Neuronal stem cell (in vitro differentiated cells): ENCODE data around the gene PDF.
A peak's percentile ranks its signal among the peaks of the same experiment; 100 is the strongest.
"Not testable (repeated sequence)": the region's sequence is repeated elsewhere in the genome, so short reads cannot be mapped to it uniquely, and the experiment has no call there.

Experiments used
- DNase-seq: peaks from one replicate; pipeline ENCODE4 v3.0.0-alpha.2; 2013; ENCODE audit warnings: low spot score
- H2AFZ ChIP-seq: one replicate; pipeline ENCODE4 v1.6.1; 2013; ENCODE audit warnings: mild to moderate bottlenecking, low read length, inconsistent platforms
- H2AK5ac ChIP-seq: 2 replicates; pipeline ENCODE4 v1.6.1; 2013; ENCODE audit warnings: low read depth, mild to moderate bottlenecking, inconsistent platforms, low read length, moderate library complexity, mixed read lengths
- H2BK120ac ChIP-seq: 2 replicates; pipeline ENCODE4 v1.6.1; 2013; ENCODE audit warnings: low read depth, mild to moderate bottlenecking, inconsistent platforms, low read length, moderate library complexity, mixed read lengths
- H2BK12ac ChIP-seq: one replicate; pipeline ENCODE4 v1.6.1; 2013; ENCODE audit warnings: low read length, inconsistent platforms
- H2BK15ac ChIP-seq: 2 replicates; pipeline ENCODE4 v1.6.1; 2013; ENCODE audit warnings: mild to moderate bottlenecking, low read length, inconsistent platforms, mixed read lengths
- H2BK5ac ChIP-seq: one replicate; pipeline ENCODE4 v1.6.1; 2013; ENCODE audit warnings: inconsistent platforms, mild to moderate bottlenecking, low read length, moderate library complexity
- H3K14ac ChIP-seq: one replicate; pipeline ENCODE4 v1.6.1; 2013; ENCODE audit warnings: low read length, inconsistent platforms
- H3K18ac ChIP-seq: 2 replicates; pipeline ENCODE4 v1.6.1; 2013; ENCODE audit warnings: low read length, inconsistent platforms
- H3K23ac ChIP-seq: 2 replicates; pipeline ENCODE4 v1.6.1; 2013; ENCODE audit warnings: low read depth, mild to moderate bottlenecking, mixed read lengths, low read length, inconsistent platforms; ENCODE audit not compliant: poor library complexity
- H3K27ac ChIP-seq: replicated peaks from 3 replicates; pipeline ENCODE4 v1.5.1; 2013; ENCODE audit warnings: low read length, inconsistent platforms
- H3K27me3 ChIP-seq, 3 experiments: 2 replicates each; pipeline ENCODE4 v1.6.1; 2013; ENCODE audit warnings: low read length in 3 of 3, mild to moderate bottlenecking in 2 of 3, inconsistent platforms in 1 of 3, low read depth in 1 of 3, mixed read lengths in 1 of 3, moderate library complexity in 1 of 3; ENCODE audit not compliant: control insufficient read depth in 3 of 3, insufficient read depth in 3 of 3
- H3K36me3 ChIP-seq, 2 donors: replicated peaks in 1 of 2; 2 replicates each; pipeline ENCODE4 v1.6.1; 2013; ENCODE audit warnings: low read length in 2 of 2; ENCODE audit not compliant: control insufficient read depth in 2 of 2, insufficient read depth in 2 of 2
- H3K4ac ChIP-seq: 2 replicates; pipeline ENCODE4 v1.6.1; 2013; ENCODE audit warnings: inconsistent platforms, mild to moderate bottlenecking, low read length, moderate library complexity
- H3K4me1 ChIP-seq, 2 donors: 1 replicate in 1 of 2; 2 replicates in 1 of 2; pipeline ENCODE4 v1.6.1; 2013; ENCODE audit warnings: low read length in 2 of 2, low read depth in 1 of 2; ENCODE audit not compliant: control insufficient read depth in 2 of 2, insufficient read depth in 1 of 2
- H3K4me2 ChIP-seq: one replicate; pipeline ENCODE4 v1.6.1; 2013; ENCODE audit warnings: mild to moderate bottlenecking, low read length, inconsistent platforms; ENCODE audit not compliant: insufficient read depth, poor library complexity, severe bottlenecking
- H3K4me3 ChIP-seq, 2 donors: 2 replicates each; pipeline ENCODE4 v1.5.1; 2013; ENCODE audit warnings: low read length in 2 of 2, mild to moderate bottlenecking in 2 of 2, inconsistent platforms in 1 of 2, moderate library complexity in 1 of 2
- H3K79me1 ChIP-seq: one replicate; pipeline ENCODE4 v1.6.1; 2013; ENCODE audit warnings: low read depth, mild to moderate bottlenecking, inconsistent platforms, low read length, moderate library complexity
- H3K9ac ChIP-seq: one replicate; pipeline ENCODE4 v1.6.1; 2013; ENCODE audit warnings: mild to moderate bottlenecking, low read depth, low read length, inconsistent platforms; ENCODE audit not compliant: poor library complexity
- H3K9me3 ChIP-seq, 2 donors: replicated peaks in 1 of 2; 2 replicates each; pipeline versions ENCODE3 to v1.6.1; 2013; ENCODE audit warnings: low read length in 2 of 2, mild to moderate bottlenecking in 2 of 2, inconsistent platforms in 1 of 2, low read depth in 1 of 2, mixed read lengths in 1 of 2, moderate library complexity in 1 of 2; ENCODE audit not compliant: control insufficient read depth in 2 of 2, insufficient read depth in 1 of 2
- H4K8ac ChIP-seq: one replicate; pipeline ENCODE4 v1.6.1; 2013; ENCODE audit warnings: low read depth, mild to moderate bottlenecking, inconsistent platforms, low read length, moderate library complexity
- H4K91ac ChIP-seq: one replicate; pipeline ENCODE4 v1.6.1; 2013; ENCODE audit warnings: low read length, low read depth, mild to moderate bottlenecking, inconsistent platforms; ENCODE audit not compliant: poor library complexity
- WGBS, 2 donors: extraction: QIAGEN DNeasy Blood & Tissue Kit; methylation state at CpG; one replicate each; pipeline ENCODE4 v1.1.7; 2013; ENCODE audit warnings: missing lambda C conversion rate in 2 of 2, mixed read lengths in 1 of 2; ENCODE audit not compliant: insufficient read length in 2 of 2, insufficient replicate concordance in 1 of 2; ENCODE audit errors: extremely low coverage in 2 of 2; 5-methylcytosine and 5-hydroxymethylcytosine counted together

Gene PDF

GRCh38 chr16:69363281-69363717 lies 32.9 kb upstream of the PDF start:
- Histone ChIP-seq H3K9me3 (no peaks in the 10 kb centered on the region), H3K18ac (no peak overlapping the region), H3K4me1 (no peaks in the 10 kb centered on the region), H2BK12ac (no peak overlapping the region), H3K14ac (no peak overlapping the region), H4K8ac (no peak overlapping the region), H2AFZ (no peak overlapping the region), H2BK5ac (no peak overlapping the region), H2BK15ac (no peak overlapping the region), H2AK5ac (no peak overlapping the region), H4K91ac (no peak overlapping the region), H3K4me2 (no peak overlapping the region), H3K27me3 (no peaks in the 10 kb centered on the region), H3K36me3 (peaks cover 34 to 85% of the 10 kb centered on the region in 2 donors), H3K79me1 (no peaks in the 10 kb centered on the region), H3K4me3 (peak overlapping the region in 1 of 2 donors; percentile 7), H3K9ac (no peak overlapping the region), H3K23ac (no peak overlapping the region), H3K27ac (no peak overlapping the region), H3K4ac (no peak overlapping the region), H2BK120ac (no peak overlapping the region)
- no CpG with 5 or more reads among the region's 5 CpGs for WGBS, 2 donors
- no peak for DNase-seq

- not testable (repeated sequence) for H4K8ac ChIP-seq, H3K23ac ChIP-seq, H2BK15ac ChIP-seq, H2AFZ ChIP-seq, H2BK120ac ChIP-seq, H3K4me1 ChIP-seq, H3K9me3 ChIP-seq, DNase-seq, H3K14ac ChIP-seq, H3K27me3 ChIP-seq, H3K4ac ChIP-seq, H3K27ac ChIP-seq, H3K9ac ChIP-seq, H3K4me2 ChIP-seq, H2AK5ac ChIP-seq, H3K79me1 ChIP-seq, H4K91ac ChIP-seq, H2BK5ac ChIP-seq, H3K4me3 ChIP-seq, H2BK12ac ChIP-seq, H3K18ac ChIP-seq
- H3K36me3 ChIP-seq, result peaks cover 12 to 77% of the 10 kb centered on the region in 2 donors
- no CpG with 5 or more reads among the region's 9 CpGs for WGBS, 2 donors
These were observed 29.7 kb upstream of the PDF start for GRCh38 chr16:69360070-69360469.

GRCh38 chr16:69351309-69352027 lies 21.1 kb upstream of the PDF start, which contains the start of gene TMED6:
Gene TMED6 (minus strand): TSS chr16:69351786. CDS start chr16:69351753, 33 bp downstream.
- Histone ChIP-seq H3K27ac (no peak within 1 kb of the TSS), H3K9ac (no peak within 1 kb of the TSS), H4K91ac (no peak within 1 kb of the TSS), H2BK5ac (no peak within 1 kb of the TSS), H3K79me1 (peaks cover 2% of the 10 kb centered on the region), H3K23ac (no peak within 1 kb of the TSS), H2BK120ac (no peak within 1 kb of the TSS), H2BK12ac (no peak within 1 kb of the TSS), H3K14ac (no peak within 1 kb of the TSS), H3K27me3 (no peaks in the 10 kb centered on the region), H2AK5ac (no peak within 1 kb of the TSS), H3K4me3 (no peak within 1 kb of the TSS), H3K4ac (no peak within 1 kb of the TSS), H4K8ac (no peak within 1 kb of the TSS), H2BK15ac (no peak within 1 kb of the TSS), H3K4me2 (no peak within 1 kb of the TSS), H3K18ac (no peak within 1 kb of the TSS), H3K9me3 (no peaks in the 10 kb centered on the region), H3K36me3 (peaks cover 1 to 62% of the 10 kb centered on the region in 2 donors), H3K4me1 (no peaks in the 10 kb centered on the region), H2AFZ (no peak within 1 kb of the TSS)
- no peak for DNase-seq
- WGBS, 2 donors, result no CpG with 5 or more reads among the region's 12 CpGs

GRCh38 chr16:69350536-69351133 lies 20.2 kb upstream of the PDF start:
- Histone ChIP-seq H2BK120ac (no peak overlapping the region), H3K27ac (no peak overlapping the region), H3K14ac (no peak overlapping the region), H3K4me1 (no peaks in the 10 kb centered on the region), H3K4me3 (no peak overlapping the region), H3K4ac (no peak overlapping the region), H3K23ac (no peak overlapping the region), H4K8ac (no peak overlapping the region), H3K79me1 (peaks cover 2% of the 10 kb centered on the region), H4K91ac (no peak overlapping the region), H2AFZ (no peak overlapping the region), H3K9ac (no peak overlapping the region), H3K27me3 (no peaks in the 10 kb centered on the region), H3K9me3 (no peaks in the 10 kb centered on the region), H2AK5ac (no peak overlapping the region), H2BK5ac (no peak overlapping the region), H3K4me2 (no peak overlapping the region), H2BK15ac (no peak overlapping the region), H3K18ac (no peak overlapping the region), H2BK12ac (no peak overlapping the region), H3K36me3 (peaks cover 0 to 59% of the 10 kb centered on the region in 2 donors)
- WGBS, 2 donors, result no CpG with 5 or more reads among the region's 6 CpGs
- DNase-seq, result no peak
